HG02970 (cell line): ENCODE data around the gene MYRFL.

ENCODE experiments used
- ATAC-seq: cut with Tn5 transposase; IDR thresholded peaks from one replicate; pipeline ENCODE4 v1.9.1; 2021; ENCODE audit warnings: mild to moderate bottlenecking, moderate library complexity, moderate number of reproducible peaks; ENCODE audit not compliant: unreplicated experiment, low FRiP score

Gene MYRFL

GRCh38 chr12:70007687-70008086 lies 182.7 kb downstream of the MYRFL start:
- ATAC-seq = no peak
